SK-N-MC (cell line): ENCODE results near the gene FDX2.

Experiments used
- EZH2 ChIP-seq: fragments of 200-600 bp; sonication (generic); IDR thresholded peaks from one replicate; pipeline ENCODE4 v1.6.1; 2017; ENCODE audit warnings: antibody characterized with exemption
- FOXP2 ChIP-seq: optimal IDR thresholded peaks from 2 replicates; pipeline ENCODE3; 2011; ENCODE audit warnings: mild to moderate bottlenecking, moderate library complexity; ENCODE audit not compliant: insufficient read depth; ENCODE audit errors: extremely low read length, control extremely low read depth
- POLR2AphosphoS5 ChIP-seq: IDR thresholded peaks from 2 replicates; pipeline ENCODE4 v1.6.1; 2012; ENCODE audit warnings: mild to moderate bottlenecking, low read depth, low read length, borderline replicate concordance

- TF ChIP-seq POLR2AphosphoS5, result no peak
- TF ChIP-seq EZH2, result no peak
- TF ChIP-seq FOXP2, result no peak
These were observed 622 bp upstream of the FDX2 start for GRCh38 chr19:10316229-10317044.
